DLD1 (cell line): ENCODE results near the gene CEMP1.

ENCODE experiments used
- in situ Hi-C: cut with HindIII; loops from 2 replicates; pipeline ENCODE4 v1.10.0; 2017; ENCODE audit warnings: low sequenced_read_pairs

Gene CEMP1

DNA sequence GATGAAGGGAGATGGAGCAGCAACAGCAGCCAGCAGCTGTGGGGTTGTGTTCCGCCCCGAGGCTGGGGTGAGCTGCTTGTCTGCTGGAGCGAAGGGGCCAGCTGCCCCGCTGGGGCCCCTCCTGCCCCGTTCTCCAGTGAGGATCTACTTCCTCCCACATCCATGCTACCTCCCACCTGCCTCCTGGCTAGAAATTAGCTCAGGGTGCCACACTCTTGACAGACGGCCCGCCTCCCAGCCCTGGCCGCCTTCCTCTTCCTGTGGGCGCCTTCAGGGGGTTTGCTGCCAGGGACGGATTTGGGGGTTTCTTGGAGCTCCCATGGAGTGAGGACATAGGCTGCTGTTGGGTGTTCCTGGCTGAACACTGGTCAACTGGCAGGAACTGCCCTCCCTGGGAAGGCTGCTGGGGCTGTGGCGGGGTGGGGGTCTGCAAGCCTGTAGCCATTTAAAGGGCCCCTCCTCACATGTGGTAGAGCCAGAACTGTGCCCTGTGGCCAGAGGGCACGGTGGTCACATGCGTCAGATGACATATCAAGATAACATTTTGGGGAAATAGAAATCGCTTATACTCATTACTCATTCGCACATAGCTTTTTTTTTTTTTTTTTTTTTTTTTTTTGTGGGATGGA, 43.2 kb downstream of the CEMP1 start:
- in situ Hi-C loops: no loop called here

DNA sequence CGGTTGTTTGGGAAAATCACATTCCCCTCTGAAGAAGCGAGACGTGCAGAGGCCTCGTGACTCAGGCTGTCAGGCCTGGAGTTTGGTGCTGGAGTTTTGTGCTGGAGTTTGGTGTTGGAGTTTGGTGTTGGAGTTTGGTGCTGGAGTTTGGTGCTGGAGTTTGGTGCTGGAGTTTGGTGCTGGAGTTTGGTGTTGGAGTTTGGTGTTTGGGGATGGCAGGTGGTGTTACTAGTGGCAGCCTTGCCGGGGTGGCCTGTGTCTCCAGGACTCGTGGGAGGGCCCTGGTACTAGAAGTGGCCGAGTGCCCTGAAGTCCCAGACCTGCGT, 43.7 kb downstream of the CEMP1 start:
- in situ Hi-C loops: no loop called here

DNA sequence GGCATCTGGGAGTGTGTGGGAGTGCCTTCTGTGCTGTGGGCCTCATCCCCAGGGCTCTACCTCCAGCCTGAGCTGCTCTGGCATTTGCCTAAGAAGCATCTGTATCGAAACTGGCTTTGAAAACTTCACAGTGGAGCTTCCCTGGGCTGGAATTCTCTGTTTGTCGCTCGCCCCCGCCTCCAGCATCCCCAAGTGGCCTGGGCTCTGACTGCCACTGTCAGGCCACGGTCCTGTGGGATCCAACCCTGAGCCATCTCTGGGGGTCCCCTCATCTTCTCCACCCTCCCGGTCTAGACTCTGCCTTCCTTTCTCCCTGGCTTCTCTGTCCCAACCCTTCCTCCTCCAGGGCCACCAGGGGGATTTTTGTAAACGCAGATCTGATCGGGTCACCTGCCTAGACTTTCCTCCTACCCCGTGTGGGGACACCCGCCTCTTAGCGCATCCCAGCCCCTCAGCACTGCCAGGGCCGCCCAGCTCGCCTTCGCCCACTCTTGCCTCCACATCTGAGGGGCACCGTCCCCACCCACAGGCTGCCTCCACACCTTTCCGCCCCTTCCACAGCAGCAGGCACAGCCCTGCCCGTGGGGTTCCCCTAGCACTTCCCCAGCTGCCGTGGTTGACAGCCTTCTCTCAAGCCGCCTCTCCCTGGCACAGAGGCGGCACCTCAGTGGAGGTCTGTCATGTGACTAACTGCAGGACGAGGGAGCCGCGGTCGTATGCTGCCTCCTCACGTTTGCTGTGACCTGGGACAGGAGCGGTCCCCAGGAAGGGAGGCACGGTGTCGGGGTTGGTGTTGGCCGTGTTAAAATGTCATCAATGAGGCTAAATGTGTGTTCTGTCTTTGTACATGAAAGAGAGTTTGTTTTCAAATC, 44.3 kb downstream of the CEMP1 start:
- in situ Hi-C loops: no loop called here

DNA sequence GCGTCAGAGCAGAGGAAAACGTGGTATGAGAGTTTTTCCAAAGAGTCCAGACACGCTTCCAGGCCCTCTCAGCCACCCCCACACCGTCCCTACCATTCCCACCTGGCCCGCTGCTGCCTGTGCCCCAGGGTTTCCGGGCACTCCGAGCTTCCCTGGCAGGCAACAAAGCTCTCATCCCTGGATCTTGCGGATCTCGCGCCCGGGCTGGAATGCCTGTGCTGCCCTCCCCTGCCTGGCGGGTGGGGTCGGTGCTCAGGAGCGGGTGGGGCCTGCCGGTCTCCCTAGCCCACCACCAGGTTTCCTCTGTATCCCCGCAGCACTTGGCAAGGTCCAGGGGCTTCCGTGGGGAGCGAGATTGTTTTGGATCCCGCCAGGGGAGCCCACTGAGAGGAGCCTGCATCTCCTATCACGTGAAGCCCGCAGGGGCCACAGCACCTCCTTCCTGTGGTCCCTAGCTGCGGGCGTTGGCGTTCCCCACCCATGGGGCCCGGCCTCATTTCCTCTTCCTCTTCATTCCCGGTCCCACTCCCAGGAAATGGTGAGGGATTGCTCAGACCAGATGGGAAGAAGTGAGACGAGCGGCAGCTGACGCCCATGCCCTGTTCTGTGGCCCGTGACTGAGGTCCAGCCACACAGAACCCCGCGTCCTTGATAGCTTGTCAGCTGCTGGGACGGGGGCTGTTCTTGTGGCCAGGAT, 45.2 kb downstream of the CEMP1 start:
- in situ Hi-C loops: no loop called here

DNA sequence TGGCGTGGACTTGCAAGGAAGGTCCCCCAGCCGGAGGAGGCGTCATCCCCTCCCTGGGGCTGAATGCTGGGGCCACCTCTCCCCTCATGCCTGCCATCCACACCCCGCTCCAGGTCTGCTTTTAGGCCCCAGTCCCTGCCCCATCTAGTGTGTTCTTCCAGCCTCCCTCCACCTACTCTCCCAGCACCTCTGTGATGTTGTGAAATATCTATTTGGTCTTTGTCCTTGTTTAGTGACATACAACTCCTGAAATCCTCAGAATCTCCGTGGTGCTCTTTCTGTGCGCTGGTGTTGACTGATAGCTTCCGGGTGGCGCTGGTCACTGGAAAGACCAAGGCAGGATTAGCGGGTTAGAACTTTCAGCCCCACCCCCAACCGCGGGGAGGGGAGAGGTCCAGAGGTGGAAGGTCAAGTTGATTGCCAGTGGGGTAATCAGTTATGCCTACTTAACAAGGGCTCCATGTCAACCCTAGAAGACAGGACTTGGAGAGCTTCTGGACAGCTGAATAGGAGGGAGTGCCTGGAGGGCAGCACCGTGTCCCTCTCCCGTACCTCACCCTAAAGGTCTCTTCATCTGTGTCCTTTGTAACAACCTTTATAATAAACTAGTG, 46.2 kb downstream of the CEMP1 start:
- in situ Hi-C loops: no loop called here

DNA sequence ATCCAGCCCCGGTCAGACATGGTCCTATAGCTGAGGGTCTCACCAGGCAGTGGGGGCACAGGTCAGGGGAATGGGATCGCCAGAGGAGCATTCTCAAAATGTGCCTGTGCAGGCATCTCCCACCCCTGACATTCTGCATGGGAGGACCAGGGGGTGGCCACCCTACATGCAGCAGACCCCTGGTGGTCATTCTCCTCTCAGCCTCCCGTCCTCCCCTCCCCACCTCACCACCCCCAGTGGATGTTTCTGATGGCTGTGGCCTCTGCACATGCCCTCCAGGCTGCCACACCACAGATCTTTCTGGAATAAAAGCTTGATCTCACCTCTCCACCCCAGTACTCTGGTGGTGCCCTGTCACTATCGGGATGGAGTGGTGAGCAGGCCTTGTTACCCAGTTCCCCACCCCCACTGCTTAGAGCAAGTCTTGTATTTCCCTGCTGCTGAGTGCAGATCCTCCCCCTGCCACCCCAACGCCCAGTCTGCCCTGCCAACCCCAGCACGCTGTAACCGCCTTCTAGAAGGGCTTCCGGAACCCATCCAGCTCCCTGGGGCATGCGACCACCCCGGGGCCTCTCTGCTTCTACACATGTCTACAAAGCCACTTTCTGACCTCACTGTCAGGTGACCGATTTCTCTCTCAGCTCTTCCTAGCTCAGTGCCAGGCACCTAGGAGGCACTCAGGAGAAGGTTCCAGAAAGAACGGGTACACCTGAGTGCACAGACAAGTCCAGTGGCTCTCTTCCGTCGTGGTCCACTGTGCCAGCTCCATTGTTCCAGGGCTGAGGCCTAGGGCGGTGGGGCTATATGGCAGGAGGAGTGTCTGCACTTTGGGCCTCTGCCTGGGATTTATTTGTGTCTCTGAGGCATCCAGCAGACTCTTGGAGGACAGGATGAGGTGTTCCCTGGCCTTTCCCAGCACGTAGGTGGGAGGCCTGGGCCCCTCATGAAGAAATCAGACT, 47.0 kb downstream of the CEMP1 start:
- in situ Hi-C loops: no loop called here

DNA sequence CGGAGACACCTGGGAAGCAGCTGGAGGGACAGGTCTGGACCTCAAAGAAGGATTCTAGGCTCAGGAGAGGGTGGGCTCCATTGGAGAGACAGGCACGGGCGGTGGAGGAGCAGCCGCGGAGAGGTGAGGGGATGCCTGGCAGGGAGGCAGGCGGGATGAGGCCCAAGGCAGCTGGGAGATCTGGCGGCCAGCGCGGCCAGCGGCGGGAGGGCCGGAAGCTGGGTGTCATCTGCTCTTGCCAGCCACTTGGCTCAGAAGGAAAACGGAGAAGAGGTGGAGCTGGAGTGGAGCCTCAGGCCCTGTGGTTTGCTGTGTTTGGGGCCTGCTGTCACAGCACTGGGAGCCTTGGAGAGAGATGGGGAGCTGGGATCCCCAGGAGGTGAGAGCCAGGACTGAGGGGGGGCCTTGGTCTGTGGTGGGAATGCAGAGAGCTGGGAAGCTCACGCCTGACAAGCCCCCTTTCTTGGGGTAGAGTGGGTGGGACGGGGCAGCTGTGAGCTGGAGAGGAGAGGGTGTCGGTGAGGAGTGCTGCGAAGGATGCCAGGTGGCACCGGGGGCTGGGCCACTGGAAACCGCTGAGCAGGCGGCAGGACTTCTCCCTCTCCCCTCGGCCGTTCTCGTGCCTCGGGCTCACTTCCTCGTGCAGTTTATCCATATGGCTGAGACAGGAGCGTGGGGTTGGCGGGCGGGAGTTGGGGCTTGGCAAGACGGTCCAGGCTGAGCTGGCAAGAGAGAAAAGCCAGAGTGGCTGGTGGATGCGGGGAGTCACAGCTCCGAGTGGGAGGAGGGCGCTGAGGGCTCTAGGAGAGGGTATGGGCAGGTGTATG, 48.3 kb downstream of the CEMP1 start:
- in situ Hi-C loops: no loop called here

DNA sequence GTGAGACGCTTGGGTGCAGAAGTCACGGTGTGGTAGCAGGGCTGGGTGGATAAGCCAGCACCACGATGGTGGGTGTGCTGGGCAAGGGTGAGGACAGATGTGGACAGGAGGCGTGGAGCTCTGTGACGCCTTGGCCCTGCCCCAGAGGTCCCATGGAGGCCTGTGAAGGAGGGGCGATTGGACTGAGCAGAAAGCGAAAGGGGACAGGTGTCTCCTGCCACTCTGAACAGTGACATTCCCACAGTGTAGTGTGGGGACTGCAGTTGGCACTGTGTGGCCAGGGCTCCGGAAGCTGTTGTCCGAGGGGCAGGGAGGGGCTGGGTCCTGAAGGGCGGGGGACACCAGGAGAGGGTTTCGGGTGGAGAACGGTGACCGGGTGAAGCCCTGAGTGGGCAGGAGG, 49.0 kb downstream of the CEMP1 start:
- in situ Hi-C loops: no loop called here

DNA sequence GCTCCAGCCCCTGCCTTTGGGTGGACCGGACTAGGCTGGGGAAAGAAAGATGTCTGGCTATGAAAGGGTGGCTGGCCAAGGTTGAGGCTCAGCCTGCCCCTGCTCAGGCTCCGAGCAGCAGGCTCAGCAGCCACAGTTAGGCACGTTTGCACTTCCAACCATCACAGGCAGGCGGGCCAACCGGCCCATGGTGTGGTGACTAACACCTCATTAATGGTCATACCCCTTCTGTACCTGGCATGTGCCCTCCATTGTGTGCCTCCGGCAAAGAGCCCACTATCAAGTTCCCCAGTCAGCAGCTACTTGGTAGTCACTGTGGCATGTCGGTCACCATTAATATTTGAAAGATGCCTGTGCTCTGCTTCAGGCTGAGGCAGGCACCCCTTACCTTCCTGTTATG, 49.5 kb downstream of the CEMP1 start:
- in situ Hi-C loops: no loop called here

DNA sequence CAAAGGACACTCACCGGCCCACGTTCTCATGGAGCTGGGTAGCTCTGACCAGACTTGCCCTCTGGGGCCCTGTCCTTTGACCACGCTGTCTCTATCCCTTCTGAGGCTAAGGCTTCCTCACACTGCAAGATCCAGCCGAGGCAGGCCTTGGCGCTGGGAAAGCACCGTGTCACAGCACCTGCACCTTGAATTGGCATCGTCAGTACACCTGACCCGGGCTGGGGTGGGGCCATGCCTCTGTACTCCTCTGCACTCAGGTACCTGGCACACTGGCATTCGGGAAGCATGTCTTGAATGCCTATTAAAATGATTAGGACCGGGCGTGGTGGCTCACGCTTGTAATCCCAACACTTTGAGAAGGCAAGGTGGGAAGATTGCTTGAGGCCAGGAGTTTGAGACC, 50.3 kb downstream of the CEMP1 start:
- in situ Hi-C loops: no loop called here
